Measurements from ENCODE around the gene EPN2.

Gene EPN2

GRCh38 chr17:19375732-19376131, 138.6 kb downstream of the EPN2 start:
- TF ChIP-seq GATA3 (IDR thresholded peaks at IDR 0.05; ENCODE audit: low read depth, low read length) (no peak), GATA2 (IDR thresholded peaks at IDR 0.05; ENCODE audit: low read depth, low read length) (no peak)

- TF ChIP-seq GATA3 (IDR thresholded peaks at IDR 0.05; ENCODE audit: low read depth, low read length) (no peak), GATA2 (IDR thresholded peaks at IDR 0.05; ENCODE audit: low read depth, low read length) (no peak)
Observed at GRCh38 chr17:19376811-19377210, 139.6 kb downstream of the EPN2 start.

- no peak for TF ChIP-seq GATA2 (IDR thresholded peaks at IDR 0.05; ENCODE audit: low read depth, low read length)
- no peak for TF ChIP-seq GATA3 (IDR thresholded peaks at IDR 0.05; ENCODE audit: low read depth, low read length)
Observed at GRCh38 chr17:19377602-19378415, 140.6 kb downstream of the EPN2 start.

- TF ChIP-seq GATA3 (IDR thresholded peaks at IDR 0.05; ENCODE audit: low read depth, low read length): no peak
- TF ChIP-seq GATA2 (IDR thresholded peaks at IDR 0.05; ENCODE audit: low read depth, low read length): no peak
Observed at GRCh38 chr17:19378416-19379360, 141.5 kb downstream of the EPN2 start, which contains the start of gene MAPK7. Gene MAPK7, plus strand, starts transcription at chr17:19378498. Its CDS starts 403 bp downstream, at chr17:19378901.

GRCh38 chr17:19379361-19380065, 142.3 kb downstream of the EPN2 start:
- TF ChIP-seq GATA2 (IDR thresholded peaks at IDR 0.05; ENCODE audit: low read depth, low read length): no peak
- TF ChIP-seq GATA3 (IDR thresholded peaks at IDR 0.05; ENCODE audit: low read depth, low read length): no peak

GRCh38 chr17:19380481-19381301, 143.5 kb downstream of the EPN2 start:
- no peak for TF ChIP-seq GATA3 (IDR thresholded peaks at IDR 0.05; ENCODE audit: low read depth, low read length)
- TF ChIP-seq GATA2 (IDR thresholded peaks at IDR 0.05; ENCODE audit: low read depth, low read length): no peak

- TF ChIP-seq GATA3 (IDR thresholded peaks at IDR 0.05; ENCODE audit: low read depth, low read length) (no peak), GATA2 (IDR thresholded peaks at IDR 0.05; ENCODE audit: low read depth, low read length) (no peak)
Observed at GRCh38 chr17:19381361-19381740, 144.2 kb downstream of the EPN2 start.

GRCh38 chr17:19381741-19382444, 144.7 kb downstream of the EPN2 start:
- TF ChIP-seq GATA2 (IDR thresholded peaks at IDR 0.05; ENCODE audit: low read depth, low read length): no peak
- TF ChIP-seq GATA3 (IDR thresholded peaks at IDR 0.05; ENCODE audit: low read depth, low read length): no peak

GRCh38 chr17:19382531-19383444, 145.6 kb downstream of the EPN2 start:
- no peak for TF ChIP-seq GATA3 (IDR thresholded peaks at IDR 0.05; ENCODE audit: low read depth, low read length)
- TF ChIP-seq GATA2 (IDR thresholded peaks at IDR 0.05; ENCODE audit: low read depth, low read length): no peak

GRCh38 chr17:19383681-19384470, 146.7 kb downstream of the EPN2 start:
- no peak for TF ChIP-seq GATA3 (IDR thresholded peaks at IDR 0.05; ENCODE audit: low read depth, low read length)
- no peak for TF ChIP-seq GATA2 (IDR thresholded peaks at IDR 0.05; ENCODE audit: low read depth, low read length)
